ENCODE data around the gene SCLY. TPM values are rescaled to one million over a fixed set of nuclear protein-coding genes. Genes with fewer than 3 reads are reported as not detected.

SCLY gene
- polyA plus RNA-seq, 1 of the 3 experiments (the other 2 are of a cell fraction), result 20.9 TPM

- Histone ChIP-seq H3K36me3 (replicated peaks in 1 of 2; ENCODE audit: control insufficient read depth in 1 of 2, insufficient read depth in 2 of 2, low read length in 1 of 2) (no peaks in the 10 kb centered on the region), H3K4me2 (no peak overlapping the region), H3K4me1 (ENCODE audit: control insufficient read depth in 1 of 2, insufficient read depth in 2 of 2, low read depth in 1 of 2, low read length in 1 of 2) (peaks cover 0 to 3% of the 10 kb centered on the region in 2 experiments; a peak in 1 of 4 replicates), H3F3A (replicated peaks; ENCODE audit: insufficient read depth) (no peaks in the 10 kb centered on the region), H2AFZ (ENCODE audit: low read depth) (no peak overlapping the region), H3K79me2 (ENCODE audit: insufficient read depth) (no peaks in the 10 kb centered on the region), H3K27ac (ENCODE audit: low read depth in 2 of 2, low read length in 1 of 2) (no peak overlapping the region), H3K9me2 (no peaks in the 10 kb centered on the region), H3K9ac (no peak overlapping the region), H3K27me3 (ENCODE audit: insufficient read depth) (no peaks in the 10 kb centered on the region), H3K9me3 (no peaks in the 10 kb centered on the region), H3K4me3 (ENCODE audit: low read depth in 2 of 2, low read length in 1 of 2) (no peak overlapping the region), H4K20me1 (ENCODE audit: insufficient read depth) (no peaks in the 10 kb centered on the region)
- CTCF ChIA-PET, result interaction anchor here (0.6 to 1.4 kb wide), 3 partner anchors 11 to 846 kb away, joined by 3 read pairs; no protein-coding TSS in a partner anchor
- POLR2A ChIA-PET, result no interaction called here
- TF ChIP-seq FOXM1 (IDR thresholded peaks at IDR 0.05; ENCODE audit: low read depth) (no peak), FOXJ3 (CRISPR knock-in tag; IDR thresholded peaks at IDR 0.05) (no peak), TCF12 (IDR thresholded peaks at IDR 0.05) (no peak), GABPA (IDR thresholded peaks at IDR 0.05; ENCODE audit: low read depth) (no peak), RCOR1 (IDR thresholded peaks at IDR 0.05; ENCODE audit: low read length) (no peak)
- 85% methylated on average over 9 of the region's 14 CpGs for WGBS (ENCODE audit: low lambda C conversion rate)
- DNase-seq, result no peak
These were observed 76.2 kb downstream of the SCLY start for GRCh38 chr2:238136820-238137537.

GRCh38 chr2:238137885-238138284 lies 77.1 kb downstream of the SCLY start:
- Histone ChIP-seq H3K9ac (no peak overlapping the region), H4K20me1 (ENCODE audit: insufficient read depth) (no peaks in the 10 kb centered on the region), H3K4me3 (ENCODE audit: low read depth in 2 of 2, low read length in 1 of 2) (no peak overlapping the region), H3K4me1 (ENCODE audit: control insufficient read depth in 1 of 2, insufficient read depth in 2 of 2, low read depth in 1 of 2, low read length in 1 of 2) (peaks cover 0 to 5% of the 10 kb centered on the region in 2 experiments; a peak in 1 of 4 replicates), H3K9me3 (no peaks in the 10 kb centered on the region), H3K27me3 (ENCODE audit: insufficient read depth) (no peaks in the 10 kb centered on the region), H3K9me2 (no peaks in the 10 kb centered on the region), H3F3A (replicated peaks; ENCODE audit: insufficient read depth) (no peaks in the 10 kb centered on the region), H3K27ac (ENCODE audit: low read depth in 2 of 2, low read length in 1 of 2) (no peak overlapping the region), H3K36me3 (replicated peaks in 1 of 2; ENCODE audit: control insufficient read depth in 1 of 2, insufficient read depth in 2 of 2, low read length in 1 of 2) (no peaks in the 10 kb centered on the region), H3K79me2 (ENCODE audit: insufficient read depth) (no peaks in the 10 kb centered on the region), H2AFZ (ENCODE audit: low read depth) (no peak overlapping the region), H3K4me2 (no peak overlapping the region)
- DNase-seq, result no peak
- CTCF ChIA-PET, result interaction anchor here (0.6 to 1.4 kb wide), 3 partner anchors 10 to 847 kb away, joined by 3 read pairs; no protein-coding TSS in a partner anchor
- POLR2A ChIA-PET, result no interaction called here
- TF ChIP-seq CHD2 (IDR thresholded peaks at IDR 0.05; ENCODE audit: low read length, partially characterized antibody) (no peak), MAX (IDR thresholded peaks at IDR 0.05; ENCODE audit: low read depth) (no peak), PBX3 (IDR thresholded peaks at IDR 0.05) (no peak), GABPA (IDR thresholded peaks at IDR 0.05; ENCODE audit: low read depth) (no peak), JUND (IDR thresholded peaks at IDR 0.05) (no peak), TCF12 (IDR thresholded peaks at IDR 0.05) (no peak), REST (IDR thresholded peaks at IDR 0.05; ENCODE audit: low read depth, low read length) (no peak), GATA2 (CRISPR knock-in tag; IDR thresholded peaks at IDR 0.05) (no peak), ELF1 (IDR thresholded peaks at IDR 0.05) (no peak), TEAD4 (IDR thresholded peaks at IDR 0.05; ENCODE audit: borderline replicate concordance, insufficient read depth) (no peak)
- 91% methylated on average over 13 of the region's 13 CpGs for WGBS (ENCODE audit: low lambda C conversion rate)

Data from SK-N-SH (cell line).